Occipital lobe (tissue), 2 donors: ENCODE results near the gene ALCAM. TPM values are rescaled to one million over a fixed set of nuclear protein-coding genes. Genes with fewer than 3 reads are reported as not detected.

Experiments used
- DNase-seq: peaks from one replicate; lab custom pipeline; 2025; lab: John Stamatoyannopoulos, UW
- total RNA-seq: library from RNA; depleted of rRNA; stranded (reverse); fragments of >200 nt; gene quantifications from one replicate; pipeline ENCODE4 v1.2.3, GENCODE V29; 2014

The ALCAM gene
- total RNA-seq, 1 donor from 2014 or later = 119 TPM

GRCh38 chr3:105527535-105527934, 160.8 kb downstream of the ALCAM start:
- no peak for DNase-seq

DNA sequence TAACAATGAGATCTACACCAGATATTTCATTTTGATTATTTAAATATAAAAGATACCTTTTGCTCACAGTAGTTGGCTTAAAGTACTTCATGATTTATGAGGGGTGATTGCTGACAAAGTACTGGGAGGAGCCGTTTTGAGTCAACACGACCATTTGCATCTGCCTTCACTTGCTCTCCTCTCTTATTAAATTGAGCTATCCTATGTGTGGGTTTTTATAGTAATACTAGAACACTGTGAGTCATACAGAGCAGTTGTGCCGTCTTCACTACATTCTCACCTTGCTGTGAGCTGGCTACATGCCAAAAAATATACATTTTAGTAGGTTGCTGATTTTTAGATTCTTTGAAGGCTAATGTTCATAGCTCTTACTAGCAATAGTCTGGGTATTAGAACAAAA, 161.2 kb downstream of the ALCAM start:
- no peak for DNase-seq

- no peak for DNase-seq
Measured at GRCh38 chr3:105528955-105529354, 162.2 kb downstream of the ALCAM start.

DNA sequence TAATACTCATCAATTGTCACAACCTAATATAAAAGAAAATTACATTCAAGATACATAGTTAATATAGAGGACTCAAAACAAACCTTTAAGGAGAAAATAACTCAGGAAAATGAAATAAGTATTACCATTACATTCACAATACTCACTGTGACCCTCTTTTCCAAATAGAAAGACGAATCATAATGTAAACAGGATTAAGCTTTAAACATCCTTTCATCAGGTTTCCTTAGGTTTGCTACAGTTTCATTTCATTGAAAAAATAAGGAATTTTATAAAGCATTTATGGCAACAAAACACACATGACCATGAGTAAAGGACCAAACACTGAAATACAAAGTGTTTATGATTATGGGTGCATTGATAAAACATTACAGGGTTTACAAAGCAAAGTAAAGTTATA, 162.7 kb downstream of the ALCAM start:
- DNase-seq = no peak

DNA sequence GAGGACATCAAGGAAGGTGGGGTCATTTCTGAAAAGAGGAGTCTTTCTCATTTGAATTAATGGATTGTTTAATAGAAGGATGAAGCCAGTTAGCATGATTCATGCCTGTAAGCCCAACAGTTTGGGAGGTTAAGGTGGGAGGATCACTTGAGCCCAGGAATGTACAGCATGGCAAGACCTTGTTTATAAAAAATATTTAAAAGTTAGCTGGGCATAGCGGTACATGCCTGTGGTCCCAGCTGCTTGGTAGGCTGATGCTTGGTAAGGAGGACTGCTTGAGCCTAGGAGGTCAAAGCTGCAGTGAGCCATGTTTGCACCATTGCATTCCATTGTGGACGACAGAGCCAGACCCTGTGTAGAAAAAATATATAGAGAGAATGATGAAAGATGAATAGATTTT, 165.5 kb downstream of the ALCAM start:
- no peak for DNase-seq

DNA sequence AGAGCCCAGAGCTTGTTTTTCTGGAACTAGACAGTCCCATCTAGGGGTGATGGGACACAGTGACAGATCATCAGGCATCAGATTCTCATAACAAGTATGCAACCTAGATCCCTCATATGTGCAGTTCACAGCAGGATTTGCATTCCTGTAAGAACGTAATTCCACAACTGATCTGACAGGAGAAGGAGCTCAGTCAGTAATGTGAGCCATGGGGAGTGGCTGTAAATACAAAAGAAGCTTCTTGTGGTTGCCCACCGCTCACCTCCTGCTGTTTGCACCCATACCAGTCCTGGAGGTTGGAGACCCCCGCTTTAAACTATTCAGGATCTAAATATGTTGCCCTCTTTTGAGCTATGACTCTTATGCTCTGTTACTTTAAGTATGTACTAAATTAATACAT, 167.3 kb downstream of the ALCAM start:
- DNase-seq = no peak

GRCh38 chr3:105534491-105534890, 167.8 kb downstream of the ALCAM start:
- no peak for DNase-seq

DNA sequence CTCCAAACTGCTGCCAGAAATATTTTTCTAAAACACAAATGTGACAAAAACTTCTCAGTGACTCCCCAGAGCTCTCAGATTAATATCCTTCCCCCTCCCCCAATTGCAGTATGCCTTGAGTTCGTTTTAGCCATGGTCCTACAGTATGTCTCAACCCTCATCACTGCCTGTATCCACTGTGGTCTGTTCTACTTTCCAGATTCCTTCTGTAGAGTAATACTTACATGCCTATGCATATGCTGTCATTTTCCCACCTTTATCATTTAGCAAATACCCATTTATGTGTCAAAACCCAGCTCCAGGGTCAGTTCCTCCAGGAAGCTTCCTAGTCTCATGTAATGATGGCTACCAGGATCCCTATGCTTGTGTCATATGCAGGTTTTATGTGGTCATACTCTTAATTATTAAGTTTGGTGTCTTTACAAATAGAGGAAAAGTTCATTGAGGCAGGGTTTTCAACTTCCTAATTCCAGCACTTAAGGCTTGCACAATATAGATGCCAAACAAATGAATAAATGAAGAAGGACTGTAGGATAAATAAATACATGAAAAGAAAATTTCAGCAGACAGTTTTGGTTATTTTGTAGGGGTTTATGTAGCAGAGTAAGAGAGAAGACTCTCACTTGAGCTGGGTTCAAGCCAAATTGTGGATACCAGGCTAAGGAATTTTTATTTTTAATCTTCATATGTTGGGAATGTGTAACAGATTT, 170.8 kb downstream of the ALCAM start:
- no peak for DNase-seq

DNA sequence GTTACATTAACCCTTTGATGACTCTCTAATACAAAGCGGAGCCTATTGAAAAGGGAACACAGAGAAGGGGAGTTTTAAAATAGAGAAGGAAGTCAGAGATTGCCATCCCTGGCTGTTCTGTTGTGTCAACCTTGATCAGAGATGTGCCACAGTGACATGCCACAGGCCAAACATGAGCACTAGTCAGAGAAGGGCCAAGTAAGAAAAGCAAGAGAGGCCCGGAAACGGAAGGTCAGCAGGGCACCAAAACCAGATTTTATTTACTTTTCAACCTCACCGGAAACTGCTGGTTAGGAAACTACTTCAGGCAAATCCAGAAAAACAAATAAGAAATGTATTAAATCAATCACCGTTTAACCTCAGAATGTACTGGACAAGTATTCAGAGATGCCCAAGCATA, 171.8 kb downstream of the ALCAM start:
- no peak for DNase-seq

GRCh38 chr3:105539897-105540296, 173.2 kb downstream of the ALCAM start:
- DNase-seq = no peak

DNA sequence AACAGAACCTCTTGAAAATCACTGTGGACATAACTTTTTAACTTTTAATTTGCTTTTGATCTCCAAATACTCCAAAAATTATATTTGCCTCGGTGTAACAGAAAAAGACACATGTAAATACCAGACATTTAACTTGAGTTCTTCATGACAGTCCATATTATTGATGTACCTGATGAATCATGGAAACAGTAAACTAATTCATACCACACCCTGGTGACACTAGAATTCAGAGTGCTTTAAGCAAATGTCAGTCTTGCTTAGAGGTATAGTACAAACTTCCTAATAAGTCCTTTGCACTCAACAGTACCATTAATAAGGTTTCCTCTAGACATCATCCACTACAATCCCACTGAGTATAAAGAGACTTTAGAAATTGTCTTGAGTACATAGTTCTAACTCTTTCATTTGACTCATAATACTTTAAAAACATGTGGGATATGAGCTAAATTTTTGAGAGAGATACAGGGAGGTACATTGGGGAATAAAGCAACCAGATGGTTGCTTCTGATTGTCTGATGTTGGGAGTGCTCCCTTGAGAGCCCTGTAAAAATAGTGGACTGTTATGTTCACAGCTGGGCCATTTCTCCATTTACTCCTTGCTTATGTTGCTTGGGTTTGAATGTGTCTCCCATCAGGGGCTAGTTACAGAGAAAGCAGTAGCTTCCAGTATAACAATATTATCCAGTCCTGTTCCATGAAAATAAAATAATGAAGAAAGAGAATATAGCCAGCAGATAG, 175.7 kb downstream of the ALCAM start:
- no peak for DNase-seq

DNA sequence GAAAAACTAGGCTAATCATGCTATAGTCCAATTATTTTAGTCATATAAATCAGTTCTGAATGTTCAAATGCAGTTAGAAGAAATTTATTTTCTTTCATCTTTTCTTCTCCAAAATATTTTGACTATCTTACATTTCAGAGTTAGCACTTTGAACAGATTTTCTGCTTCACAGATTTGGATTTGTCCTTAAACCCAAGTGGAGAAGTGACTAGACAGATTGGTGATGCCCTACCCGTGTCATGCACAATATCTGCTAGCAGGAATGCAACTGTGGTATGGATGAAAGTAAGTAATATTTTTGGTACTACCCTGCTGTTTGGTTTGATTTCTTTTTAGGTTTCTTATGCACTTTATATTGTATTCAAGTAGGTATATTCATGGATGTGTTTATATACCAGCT, 178.3 kb downstream of the ALCAM start:
- no peak for DNase-seq

DNA sequence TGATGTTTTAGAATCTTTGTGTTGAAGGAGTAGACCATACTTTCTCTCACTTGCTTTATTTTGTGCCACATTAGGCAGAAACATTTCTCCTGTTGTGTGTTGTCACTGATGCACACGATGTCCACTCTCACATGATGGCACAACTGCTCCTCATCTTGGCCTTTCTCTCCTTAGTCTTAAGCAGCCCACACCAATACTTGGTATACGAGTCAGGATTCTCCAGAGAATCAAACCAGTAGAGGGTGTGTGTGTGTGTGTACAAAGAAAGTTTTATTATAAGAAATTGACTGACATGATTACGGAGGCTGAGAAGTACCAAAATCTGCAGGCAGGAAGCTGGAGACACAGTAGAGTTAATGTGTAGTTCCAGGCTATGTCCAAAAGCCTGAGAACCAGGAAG, 187.1 kb downstream of the ALCAM start:
- no peak for DNase-seq

DNA sequence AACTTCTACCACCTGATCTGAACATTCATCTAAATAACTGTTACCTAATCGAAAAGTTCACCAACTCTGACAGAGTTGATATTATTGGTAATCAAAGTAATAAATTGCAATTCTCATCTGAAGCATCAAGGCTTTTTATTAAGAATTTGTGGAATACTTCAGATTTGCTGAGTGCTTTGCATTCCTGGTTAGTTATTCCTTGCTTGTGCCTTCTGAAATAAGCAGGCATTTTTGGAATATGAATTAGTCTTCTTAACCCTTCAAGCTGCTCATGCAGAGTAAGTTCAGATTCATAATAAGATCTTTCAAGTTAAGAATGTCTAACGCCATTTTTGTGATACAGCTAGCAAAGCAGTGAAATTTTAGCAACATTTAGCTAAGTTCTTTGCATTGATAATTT, 188.5 kb downstream of the ALCAM start:
- DNase-seq = no peak

- no peak for DNase-seq
Measured at GRCh38 chr3:105559856-105560255, 193.1 kb downstream of the ALCAM start.

- no peak for DNase-seq
Measured at GRCh38 chr3:105561876-105562275, 195.2 kb downstream of the ALCAM start.

DNA sequence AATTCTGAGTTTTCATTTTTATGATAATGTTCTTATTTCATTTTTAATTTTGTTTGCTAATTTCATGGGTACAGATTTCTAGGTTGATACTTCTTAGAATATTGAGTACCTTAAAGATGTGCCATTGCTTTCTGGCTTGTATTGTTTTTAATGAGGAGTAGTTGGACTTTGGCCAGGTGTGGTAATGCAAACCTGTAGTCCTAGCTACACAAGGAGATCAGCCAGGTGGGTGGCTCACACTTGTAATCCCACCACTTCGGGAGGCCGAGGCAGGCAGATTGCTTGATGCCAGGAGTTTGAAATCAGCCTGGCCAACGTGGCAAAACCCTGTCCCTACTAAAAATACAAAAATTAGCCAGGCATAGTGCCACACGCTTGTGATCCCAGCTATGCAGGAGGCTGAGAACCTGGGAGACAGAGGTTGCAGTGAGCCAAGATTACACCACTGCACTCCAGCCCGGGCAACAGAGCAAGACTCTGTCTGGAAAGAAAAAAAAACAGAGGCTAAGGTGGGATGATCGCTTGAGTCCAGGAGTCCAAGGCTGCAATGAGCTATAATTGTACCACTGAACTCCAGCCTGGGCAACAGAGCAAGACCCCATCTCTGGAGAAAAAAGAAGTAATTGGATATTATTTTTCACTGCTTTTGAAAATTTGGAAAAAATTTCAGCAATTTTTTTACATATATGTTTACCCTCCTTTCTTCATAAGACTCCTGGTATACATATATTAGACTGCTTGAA, 198.0 kb downstream of the ALCAM start:
- DNase-seq = no peak

DNA sequence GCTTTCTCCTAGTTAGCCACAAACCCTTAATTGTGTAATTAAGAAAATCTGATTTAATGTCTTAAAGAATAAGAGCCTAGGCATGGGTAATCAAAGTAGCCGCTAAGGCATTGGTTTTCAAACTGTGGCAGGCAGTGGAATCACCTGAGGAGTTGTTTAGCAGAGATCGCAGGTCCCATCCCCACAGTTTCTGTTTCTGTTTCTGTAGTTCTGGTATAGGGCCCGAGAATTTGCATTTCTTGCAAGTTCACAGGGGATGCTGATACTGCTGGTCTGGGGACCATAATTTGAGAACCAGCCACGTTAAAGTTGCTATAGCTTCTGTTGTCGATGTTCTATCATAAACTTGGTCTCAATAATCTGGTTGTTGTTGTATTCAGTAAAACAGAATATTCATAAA, 204.3 kb downstream of the ALCAM start:
- no peak for DNase-seq

DNA sequence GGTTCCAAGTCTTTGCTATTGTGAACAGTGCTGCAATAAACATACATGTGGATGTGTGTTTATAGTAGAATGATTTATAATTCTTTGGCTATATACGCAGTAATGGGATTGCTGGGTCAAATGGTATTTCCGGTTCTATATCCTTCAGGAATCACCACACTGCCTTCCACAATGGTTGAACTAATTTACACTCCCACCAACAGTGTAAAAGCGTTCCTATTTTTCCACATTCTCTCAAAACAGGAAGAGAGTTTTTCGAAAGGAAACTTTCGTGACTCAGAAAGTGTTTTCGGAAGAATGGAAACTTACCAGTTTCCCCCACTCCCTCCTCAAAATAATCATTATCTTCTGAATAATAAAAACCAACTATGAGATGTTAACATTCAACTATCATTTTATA, 205.8 kb downstream of the ALCAM start:
- DNase-seq = no peak

GRCh38 chr3:105579439-105579838, 212.7 kb downstream of the ALCAM start:
- DNase-seq = no peak

DNA sequence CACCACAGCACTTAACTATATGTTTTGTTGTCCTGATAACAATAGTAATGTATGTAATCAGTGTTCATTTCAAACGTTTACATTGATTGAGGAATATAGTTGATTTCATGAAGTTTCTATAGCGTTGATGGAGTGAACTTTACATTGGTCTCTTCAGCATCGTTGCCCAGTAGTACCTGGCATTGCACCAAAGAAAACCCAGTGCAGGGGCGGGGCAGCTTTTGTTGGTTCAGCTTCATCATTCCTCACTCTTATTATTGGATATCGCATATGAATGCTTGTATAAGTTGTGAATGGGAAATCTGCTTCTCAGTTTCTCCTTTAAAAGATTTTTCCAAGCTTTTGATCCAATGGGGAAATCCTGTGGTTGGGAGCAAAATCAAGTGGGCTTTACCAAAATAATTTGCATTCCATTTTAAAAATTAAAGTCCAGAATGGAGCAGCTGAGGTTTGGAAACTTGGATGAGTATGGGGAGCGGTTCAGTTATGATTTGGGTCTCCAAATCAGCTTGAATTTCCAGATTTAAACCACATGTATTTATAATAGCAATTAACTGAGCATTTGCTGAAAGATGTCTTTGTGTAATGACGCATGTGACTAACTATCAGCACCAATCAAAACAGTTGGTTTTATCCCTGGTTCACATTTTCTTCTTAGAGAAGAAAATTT, 213.7 kb downstream of the ALCAM start:
- no peak for DNase-seq

DNA sequence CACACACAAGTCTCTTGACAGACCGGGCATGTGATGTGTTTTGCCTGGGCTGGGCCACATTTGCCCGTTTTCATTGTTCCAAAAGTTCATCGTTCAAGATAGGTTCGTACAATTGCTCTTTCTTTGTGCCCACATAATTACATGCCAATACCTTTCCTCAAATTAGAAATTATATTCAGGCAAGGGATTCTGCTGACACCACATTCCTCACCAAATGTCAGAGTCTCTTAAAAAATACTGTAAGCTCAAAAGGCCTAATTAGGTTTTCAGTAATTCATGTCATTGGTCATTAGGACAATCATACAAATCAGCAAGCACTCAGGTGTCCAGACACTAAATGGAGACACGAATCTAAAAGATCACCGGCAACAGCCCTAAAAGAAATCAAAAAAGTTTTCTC, 215.3 kb downstream of the ALCAM start:
- no peak for DNase-seq
